SK-N-SH treated with all-trans-retinoic acid at 6 μM for 48 hours (cell line): ENCODE results near the gene TSEN54.

Experiments used
- ATAC-seq: fragments of 200-7000 bp; cut with Tn5 transposase; 3 replicates; pipeline ENCODE4 v1.9.1; 2020; ENCODE audit warnings: mild to moderate bottlenecking, moderate library complexity
- ARNTL ChIP-seq: fragments of 450-650 bp; formaldehyde crosslinking; IDR thresholded peaks from 2 replicates; pipeline ENCODE4 v1.5.0; 2020; ENCODE audit warnings: low read depth, mild to moderate bottlenecking, moderate library complexity, borderline replicate concordance
- BACH2 ChIP-seq: fragments of 250-450 bp; sonication (Bioruptor Pico); IDR thresholded peaks from 2 replicates; pipeline ENCODE4 v1.9.0; 2021; ENCODE audit warnings: mild to moderate bottlenecking, borderline replicate concordance
- CREB5 ChIP-seq: fragments of 250-450 bp; sonication (Bioruptor Pico); IDR thresholded peaks from 2 replicates; pipeline ENCODE4 v1.5.1; 2020; ENCODE audit warnings: low read depth, mild to moderate bottlenecking, moderate library complexity
- CSDC2 ChIP-seq: fragments of 250-450 bp; sonication (Bioruptor Pico); IDR thresholded peaks from 2 replicates; pipeline ENCODE4 v1.5.0; 2020; ENCODE audit warnings: mild to moderate bottlenecking, moderate library complexity
- ESRRG ChIP-seq: fragments of 250-450 bp; sonication (Bioruptor Pico); IDR thresholded peaks from 2 replicates; pipeline ENCODE4 v1.6.1; 2021; ENCODE audit warnings: mild to moderate bottlenecking
- ISL1 ChIP-seq: fragments of 250-450 bp; sonication (Bioruptor Pico); IDR thresholded peaks from 2 replicates; pipeline ENCODE4 v2.1.2; 2022; ENCODE audit warnings: mild to moderate bottlenecking, moderate library complexity
- OSR1 ChIP-seq: fragments of 250-450 bp; sonication (Bioruptor Pico); IDR thresholded peaks from 2 replicates; pipeline ENCODE4 v1.8.0; 2022; ENCODE audit warnings: moderate library complexity, mild to moderate bottlenecking, inconsistent platforms
- PATZ1 ChIP-seq: fragments of 250-450 bp; sonication (Bioruptor Pico); IDR thresholded peaks from 2 replicates; pipeline ENCODE4 v1.8.0; 2020; ENCODE audit warnings: mild to moderate bottlenecking, moderate library complexity, borderline replicate concordance
- PPARA ChIP-seq: fragments of 250-450 bp; sonication (Bioruptor Pico); IDR thresholded peaks from 2 replicates; pipeline ENCODE4 v1.5.0; 2020; ENCODE audit warnings: mild to moderate bottlenecking, borderline replicate concordance
- RARB ChIP-seq: fragments of 250-450 bp; sonication (Bioruptor Pico); IDR thresholded peaks from 2 replicates; pipeline ENCODE4 v1.8.0; 2021; ENCODE audit warnings: mild to moderate bottlenecking, moderate library complexity
- SNAI2 ChIP-seq: fragments of 250-450 bp; sonication (Bioruptor Pico); IDR thresholded peaks from 2 replicates; pipeline ENCODE4 v1.5.0; 2020; ENCODE audit warnings: mild to moderate bottlenecking, moderate library complexity
- TCF4 ChIP-seq: fragments of 250-450 bp; sonication (Bioruptor Pico); IDR thresholded peaks from 2 replicates; pipeline ENCODE4 v1.8.0; 2021; ENCODE audit warnings: mild to moderate bottlenecking, moderate library complexity, borderline replicate concordance
- TOX ChIP-seq: fragments of 250-450 bp; sonication (Bioruptor Pico); IDR thresholded peaks from 2 replicates; pipeline ENCODE4 v1.8.0; 2021; ENCODE audit warnings: mild to moderate bottlenecking, moderate library complexity, borderline replicate concordance
- TSHZ2 ChIP-seq: fragments of 250-450 bp; sonication (Bioruptor Pico); IDR thresholded peaks from 2 replicates; pipeline ENCODE4 v1.5.0; 2020; ENCODE audit warnings: mild to moderate bottlenecking, moderate library complexity
- ZC3H10 ChIP-seq: fragments of 250-450 bp; sonication (Bioruptor Pico); IDR thresholded peaks from 2 replicates; pipeline ENCODE4 v1.5.1; 2021; ENCODE audit warnings: mild to moderate bottlenecking, moderate library complexity
- ZFP3 ChIP-seq: fragments of 250-450 bp; sonication (Bioruptor Pico); IDR thresholded peaks from 2 replicates; pipeline ENCODE4 v1.5.0; 2020; ENCODE audit warnings: mild to moderate bottlenecking, moderate library complexity
- ZNF70 ChIP-seq: fragments of 450-650 bp; formaldehyde crosslinking; IDR thresholded peaks from 2 replicates; pipeline ENCODE4 v1.5.0; 2020; ENCODE audit warnings: mild to moderate bottlenecking, moderate library complexity
- ZNF8 ChIP-seq: fragments of 450-650 bp; formaldehyde crosslinking; IDR thresholded peaks from 2 replicates; pipeline ENCODE4 v1.5.0; 2020; ENCODE audit warnings: mild to moderate bottlenecking, moderate library complexity
- TF ChIP-seq, protein P1 (sequence below): fragments of 250-450 bp; sonication (Bioruptor Pico); IDR thresholded peaks from 2 replicates; pipeline ENCODE4 v1.8.0; 2021; ENCODE audit warnings: low read depth, mild to moderate bottlenecking, moderate library complexity, borderline replicate concordance
- TF ChIP-seq, protein P2 (sequence below): fragments of 250-450 bp; sonication (Bioruptor Pico); IDR thresholded peaks from 2 replicates; pipeline ENCODE4 v1.5.1; 2021; ENCODE audit warnings: mild to moderate bottlenecking, moderate library complexity

The TSEN54 gene

DNA sequence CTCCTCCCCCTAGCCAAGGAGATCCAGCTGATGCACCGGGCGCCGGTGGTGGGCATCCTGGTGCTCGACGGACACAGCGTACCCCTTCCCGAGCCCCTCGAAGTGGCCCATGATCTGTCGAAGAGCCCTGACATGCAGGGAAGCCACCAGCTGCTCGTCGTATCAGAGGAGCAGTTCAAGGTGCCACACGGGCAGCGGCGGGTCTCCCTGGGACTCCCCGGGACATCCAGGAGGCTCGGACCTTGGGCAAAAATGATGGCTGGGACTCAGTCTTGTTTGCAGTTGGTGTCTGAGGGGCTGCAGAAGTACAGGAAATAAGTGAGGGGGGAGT is 55.5 kb downstream of the TSEN54 start (continued):
- no peak for TF ChIP-seq TSHZ2 (CRISPR knock-in tag)
- no peak for TF ChIP-seq TOX (CRISPR knock-in tag)
- no peak for TF ChIP-seq ZFP3
- no peak for TF ChIP-seq PPARA (CRISPR knock-in tag)
- TF ChIP-seq BACH2 (CRISPR knock-in tag): no peak

GRCh38 chr17:75572713-75573539 is 56.6 kb downstream of the TSEN54 start:
- TF ChIP-seq, protein P1, sequence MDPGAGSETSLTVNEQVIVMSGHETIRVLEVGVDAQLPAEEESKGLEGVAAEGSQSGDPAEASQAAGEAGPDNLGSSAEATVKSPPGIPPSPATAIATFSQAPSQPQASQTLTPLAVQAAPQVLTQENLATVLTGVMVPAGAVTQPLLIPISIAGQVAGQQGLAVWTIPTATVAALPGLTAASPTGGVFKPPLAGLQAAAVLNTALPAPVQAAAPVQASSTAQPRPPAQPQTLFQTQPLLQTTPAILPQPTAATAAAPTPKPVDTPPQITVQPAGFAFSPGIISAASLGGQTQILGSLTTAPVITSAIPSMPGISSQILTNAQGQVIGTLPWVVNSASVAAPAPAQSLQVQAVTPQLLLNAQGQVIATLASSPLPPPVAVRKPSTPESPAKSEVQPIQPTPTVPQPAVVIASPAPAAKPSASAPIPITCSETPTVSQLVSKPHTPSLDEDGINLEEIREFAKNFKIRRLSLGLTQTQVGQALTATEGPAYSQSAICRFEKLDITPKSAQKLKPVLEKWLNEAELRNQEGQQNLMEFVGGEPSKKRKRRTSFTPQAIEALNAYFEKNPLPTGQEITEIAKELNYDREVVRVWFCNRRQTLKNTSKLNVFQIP (CRISPR knock-in tag): no peak
- no peak for TF ChIP-seq TOX (CRISPR knock-in tag)
- TF ChIP-seq, protein P2, sequence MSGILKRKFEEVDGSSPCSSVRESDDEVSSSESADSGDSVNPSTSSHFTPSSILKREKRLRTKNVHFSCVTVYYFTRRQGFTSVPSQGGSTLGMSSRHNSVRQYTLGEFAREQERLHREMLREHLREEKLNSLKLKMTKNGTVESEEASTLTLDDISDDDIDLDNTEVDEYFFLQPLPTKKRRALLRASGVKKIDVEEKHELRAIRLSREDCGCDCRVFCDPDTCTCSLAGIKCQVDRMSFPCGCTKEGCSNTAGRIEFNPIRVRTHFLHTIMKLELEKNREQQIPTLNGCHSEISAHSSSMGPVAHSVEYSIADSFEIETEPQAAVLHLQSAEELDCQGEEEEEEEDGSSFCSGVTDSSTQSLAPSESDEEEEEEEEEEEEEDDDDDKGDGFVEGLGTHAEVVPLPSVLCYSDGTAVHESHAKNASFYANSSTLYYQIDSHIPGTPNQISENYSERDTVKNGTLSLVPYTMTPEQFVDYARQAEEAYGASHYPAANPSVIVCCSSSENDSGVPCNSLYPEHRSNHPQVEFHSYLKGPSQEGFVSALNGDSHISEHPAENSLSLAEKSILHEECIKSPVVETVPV (CRISPR knock-in tag): no peak
- TF ChIP-seq TCF4 (CRISPR knock-in tag): no peak
- no peak for TF ChIP-seq RARB
- TF ChIP-seq ARNTL (CRISPR knock-in tag): no peak
- no peak for TF ChIP-seq ZC3H10
- TF ChIP-seq ESRRG (CRISPR knock-in tag): no peak
- no peak for TF ChIP-seq BACH2 (CRISPR knock-in tag)
- TF ChIP-seq ISL1 (CRISPR knock-in tag): no peak
- TF ChIP-seq ZNF8 (CRISPR knock-in tag): no peak
- no peak for TF ChIP-seq PPARA (CRISPR knock-in tag)
- no peak for TF ChIP-seq PATZ1 (CRISPR knock-in tag)
- no peak for TF ChIP-seq SNAI2 (CRISPR knock-in tag)
- TF ChIP-seq OSR1 (CRISPR knock-in tag): no peak
- no peak for TF ChIP-seq CREB5 (CRISPR knock-in tag)
- no peak for ATAC-seq

GRCh38 chr17:75573540-75573957 is 57.2 kb downstream of the TSEN54 start:
- ATAC-seq: no peak
- TF ChIP-seq ISL1 (CRISPR knock-in tag) (no peak), BACH2 (CRISPR knock-in tag) (no peak), PATZ1 (CRISPR knock-in tag) (no peak), OSR1 (CRISPR knock-in tag) (no peak), ZFP3 (no peak), CSDC2 (no peak), ZNF70 (CRISPR knock-in tag) (no peak)
